ENCODE data around the gene AHRR. TPM values are rescaled to one million over a fixed set of nuclear protein-coding genes. Genes with fewer than 3 reads are reported as not detected.
"Not testable (repeated sequence)": the region's sequence is repeated elsewhere in the genome, so short reads cannot be mapped to it uniquely, and the experiment has no call there.

Gene AHRR
- total RNA-seq, 1 donor from 2014 or later: not detected

DNA sequence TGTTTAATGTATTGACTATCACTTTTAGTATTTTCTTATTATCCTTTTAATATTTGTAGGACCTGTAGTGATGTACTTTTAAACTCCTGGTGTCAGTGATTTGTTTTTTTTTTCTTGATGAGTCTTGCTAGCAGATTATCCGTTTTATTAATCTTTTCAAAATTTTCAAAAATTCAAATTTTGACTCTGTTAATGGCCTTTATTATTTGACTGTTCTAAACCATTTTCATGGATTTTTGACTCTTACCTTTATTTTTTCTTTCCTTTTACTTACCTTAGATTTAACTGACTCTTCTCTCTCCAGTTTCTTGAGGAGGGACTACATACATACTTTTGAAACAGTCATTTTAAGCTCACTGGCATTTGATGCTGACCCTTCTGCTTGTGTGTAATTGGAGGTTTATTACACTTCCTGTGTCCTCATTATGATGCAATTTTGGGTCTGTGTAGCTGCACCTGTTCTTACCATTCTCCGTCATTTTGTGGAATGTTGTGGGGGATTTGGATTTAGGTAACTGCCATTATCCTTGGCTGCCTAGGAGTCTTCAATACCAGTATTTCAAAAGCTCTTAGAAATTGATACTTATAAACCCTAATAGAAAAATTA is 89.5 kb downstream of the AHRR start:
- DNase-seq (ENCODE audit: low spot score in 2 of 2): no peak
- TF ChIP-seq, protein P1, sequence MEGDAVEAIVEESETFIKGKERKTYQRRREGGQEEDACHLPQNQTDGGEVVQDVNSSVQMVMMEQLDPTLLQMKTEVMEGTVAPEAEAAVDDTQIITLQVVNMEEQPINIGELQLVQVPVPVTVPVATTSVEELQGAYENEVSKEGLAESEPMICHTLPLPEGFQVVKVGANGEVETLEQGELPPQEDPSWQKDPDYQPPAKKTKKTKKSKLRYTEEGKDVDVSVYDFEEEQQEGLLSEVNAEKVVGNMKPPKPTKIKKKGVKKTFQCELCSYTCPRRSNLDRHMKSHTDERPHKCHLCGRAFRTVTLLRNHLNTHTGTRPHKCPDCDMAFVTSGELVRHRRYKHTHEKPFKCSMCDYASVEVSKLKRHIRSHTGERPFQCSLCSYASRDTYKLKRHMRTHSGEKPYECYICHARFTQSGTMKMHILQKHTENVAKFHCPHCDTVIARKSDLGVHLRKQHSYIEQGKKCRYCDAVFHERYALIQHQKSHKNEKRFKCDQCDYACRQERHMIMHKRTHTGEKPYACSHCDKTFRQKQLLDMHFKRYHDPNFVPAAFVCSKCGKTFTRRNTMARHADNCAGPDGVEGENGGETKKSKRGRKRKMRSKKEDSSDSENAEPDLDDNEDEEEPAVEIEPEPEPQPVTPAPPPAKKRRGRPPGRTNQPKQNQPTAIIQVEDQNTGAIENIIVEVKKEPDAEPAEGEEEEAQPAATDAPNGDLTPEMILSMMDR (IDR thresholded peaks at IDR 0.05): no peak

DNA sequence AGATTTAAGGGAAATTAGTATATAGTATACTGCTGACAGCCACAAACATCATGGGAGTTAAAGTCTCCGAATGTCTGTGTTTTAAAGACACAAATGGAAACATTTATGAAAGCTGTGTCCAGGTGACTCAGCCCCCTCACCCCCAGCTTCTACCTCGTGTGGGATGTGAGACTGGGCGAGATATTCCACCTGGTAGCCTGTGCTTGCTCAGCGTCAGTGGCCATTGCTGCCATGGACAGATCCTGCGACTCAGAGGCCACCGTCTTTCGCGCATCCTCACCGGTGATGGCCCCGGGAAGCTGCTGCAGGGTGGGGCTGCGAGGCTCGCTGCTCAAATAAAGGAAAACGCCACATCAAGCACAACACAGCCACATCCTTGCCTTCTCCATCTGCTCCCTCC is 90.2 kb downstream of the AHRR start:
- Histone ChIP-seq H3K27me3 (no peaks in the 10 kb centered on the region), H3K36me3 (no peaks in the 10 kb centered on the region), H3K4me1 (no peaks in the 10 kb centered on the region), H3K9me3 (no peaks in the 10 kb centered on the region), H3K4me3 (no peak overlapping the region), H3K27ac (no peak overlapping the region)
- intact Hi-C loops (cut with DNase I): no loop called here
- no peak for DNase-seq (ENCODE audit: low spot score in 2 of 2)
- TF ChIP-seq, protein P1 (IDR thresholded peaks at IDR 0.05): no peak

More for the DNA sequence above, 89.5 kb downstream of the AHRR start:
- H3K27ac ChIP-seq: no peak overlapping the region
- H3K4me1 ChIP-seq: no peaks in the 10 kb centered on the region
- H3K4me3 ChIP-seq: no peak overlapping the region
- no peaks in the 10 kb centered on the region for H3K9me3 ChIP-seq
- no peaks in the 10 kb centered on the region for H3K27me3 ChIP-seq
- intact Hi-C loops (cut with DNase I): no loop called here
- H3K36me3 ChIP-seq: no peaks in the 10 kb centered on the region

DNA sequence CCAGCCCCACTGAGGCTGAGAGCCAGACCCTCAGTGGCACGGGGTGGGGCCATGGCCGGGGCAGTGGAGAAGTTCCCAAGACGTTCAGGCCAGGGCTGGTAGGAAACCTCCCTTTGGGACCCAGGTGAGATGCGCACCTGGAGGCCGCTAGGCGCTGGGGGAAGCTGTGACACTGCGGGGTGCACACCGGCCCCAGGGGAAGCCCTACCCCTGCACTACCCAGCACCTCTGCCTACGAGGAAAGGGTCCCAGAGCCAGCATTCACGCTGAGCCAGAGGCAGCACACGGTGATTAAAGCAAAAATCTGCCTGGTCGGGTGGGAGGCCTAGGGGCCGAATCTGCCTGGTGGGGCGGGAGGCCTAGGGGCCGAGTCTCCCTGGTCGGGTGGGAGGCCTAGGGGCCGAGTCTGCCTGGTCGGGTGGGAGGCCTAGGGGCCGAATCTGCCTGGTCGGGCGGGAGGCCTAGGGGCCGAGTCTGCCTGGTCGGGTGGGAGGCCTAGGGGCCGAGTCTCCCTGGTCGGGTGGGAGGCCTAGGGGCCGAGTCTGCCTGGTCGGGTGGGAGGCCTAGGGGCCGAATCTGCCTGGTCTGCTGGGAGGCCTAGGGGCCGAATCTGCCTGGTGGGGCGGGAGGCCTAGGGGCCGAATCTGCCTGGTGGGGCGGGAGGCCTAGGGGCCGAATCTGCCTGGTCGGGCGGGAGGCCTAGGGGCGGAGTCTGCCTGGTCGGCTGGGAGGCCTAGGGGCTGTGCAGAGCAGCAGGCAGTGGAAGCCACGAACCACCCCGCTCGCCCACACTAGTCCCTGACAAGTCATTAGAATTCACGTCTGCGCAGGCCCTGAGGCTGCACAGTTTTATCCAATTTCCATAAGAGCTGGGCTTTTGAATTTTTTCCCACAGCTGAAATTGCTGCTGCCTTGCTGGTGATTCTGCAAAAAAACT is 93.7 kb downstream of the AHRR start:
- H3K27me3 ChIP-seq; H3K9me3 ChIP-seq; H3K4me1 ChIP-seq; H3K36me3 ChIP-seq; intact Hi-C loops (cut with DNase I): not testable (repeated sequence)
- peak overlapping the region in 1 of 2 donors; percentile 5 for H3K4me3 ChIP-seq
- peak overlapping the region in 1 of 2 donors; percentile 90 for H3K27ac ChIP-seq
- peak; percentile 20 to 30 for DNase-seq (ENCODE audit: low spot score in 2 of 2)

DNA sequence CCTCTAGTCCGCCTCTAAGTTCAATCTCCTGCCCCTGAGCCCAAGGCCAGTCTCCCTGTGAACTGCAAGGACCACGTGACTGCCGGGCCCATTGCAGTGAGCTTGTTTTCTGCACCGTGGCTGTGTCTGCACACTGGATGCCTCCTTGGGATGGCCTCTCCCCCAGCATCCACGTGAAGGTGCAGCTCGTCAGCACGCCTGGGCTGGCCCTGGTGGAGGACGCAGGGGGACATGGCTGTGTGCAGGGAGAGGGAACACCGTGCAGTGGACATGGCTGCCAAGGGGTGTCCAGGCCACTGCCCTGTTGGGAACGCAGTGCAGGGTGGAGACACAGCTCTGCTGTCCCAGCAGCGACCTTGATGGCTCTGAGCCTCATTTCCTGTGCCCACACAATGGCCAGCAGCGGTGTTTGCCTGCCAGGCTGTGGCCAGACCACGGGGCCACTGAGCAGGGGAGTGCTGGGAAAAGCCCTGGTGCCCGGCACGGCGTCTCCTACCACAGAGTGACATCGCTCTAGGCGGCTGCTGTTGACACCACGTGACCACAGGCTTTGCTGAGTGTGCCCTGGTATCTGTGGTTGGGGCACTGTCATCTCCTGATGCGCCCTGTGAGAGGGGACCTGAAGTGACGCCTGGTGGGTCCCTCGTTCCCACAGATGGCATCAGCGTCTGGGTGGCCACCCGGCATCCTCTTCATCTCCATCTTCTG is 94.6 kb downstream of the AHRR start:
- H3K27me3 ChIP-seq: no peaks in the 10 kb centered on the region
- peak overlapping the region in 1 of 2 donors; percentile 90 for H3K27ac ChIP-seq
- DNase-seq (ENCODE audit: low spot score in 2 of 2): peak in 1 of 2 donors; percentile 59
- no peaks in the 10 kb centered on the region for H3K9me3 ChIP-seq
- intact Hi-C loops (cut with DNase I): no loop called here
- H3K36me3 ChIP-seq: no peaks in the 10 kb centered on the region
- TF ChIP-seq, protein P1 (IDR thresholded peaks at IDR 0.05): no peak
- peak overlapping the region in 1 of 2 donors; percentile 5 for H3K4me3 ChIP-seq
- no peaks in the 10 kb centered on the region for H3K4me1 ChIP-seq

DNA sequence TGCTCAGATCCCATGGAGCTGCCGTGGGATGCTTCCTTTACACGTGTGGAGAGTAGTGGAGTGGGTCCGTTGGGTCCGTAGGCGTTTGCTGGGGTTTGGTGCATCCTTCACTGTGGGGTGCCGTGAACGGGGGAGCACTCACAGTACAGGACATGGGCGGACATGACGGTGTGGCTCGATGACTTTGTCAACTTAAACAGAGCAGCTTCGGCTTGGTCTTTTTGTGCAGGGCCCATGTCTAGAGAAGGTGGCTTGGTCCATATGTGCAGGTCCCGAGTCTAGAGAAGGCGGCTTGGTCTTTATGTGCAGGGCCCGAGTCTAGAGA is 95.1 kb downstream of the AHRR start:
- intact Hi-C loops (cut with DNase I): no loop called here
- DNase-seq (ENCODE audit: low spot score in 2 of 2): no peak
- Histone ChIP-seq H3K4me1 (no peaks in the 10 kb centered on the region), H3K27ac (no peak overlapping the region), H3K4me3 (no peak overlapping the region), H3K27me3 (no peaks in the 10 kb centered on the region), H3K36me3 (no peaks in the 10 kb centered on the region), H3K9me3 (no peaks in the 10 kb centered on the region)
- TF ChIP-seq, protein P1 (IDR thresholded peaks at IDR 0.05): no peak

All from ascending aorta (tissue), 2 donors.